HepG2 (cell line): ENCODE measurements around the gene ZNFX1. TPM values are rescaled to one million over a fixed set of nuclear protein-coding genes. Genes with fewer than 3 reads are reported as not detected.

Source experiments
- KLF15 ChIP-seq: sonication (generic); formaldehyde crosslinking; IDR thresholded peaks from 2 replicates; pipeline ENCODE4 v1.8.1; 2023; ENCODE audit warnings: borderline replicate concordance, mild to moderate bottlenecking, inconsistent platforms, missing genetic modification reagents, mixed read lengths
- SETDB1 ChIP-seq: sonication (generic); formaldehyde crosslinking; IDR thresholded peaks from 2 replicates; pipeline ENCODE4 v1.5.1; 2020; ENCODE audit warnings: missing genetic modification reagents, mild to moderate bottlenecking, borderline replicate concordance
- WIZ ChIP-seq: sonication (generic); formaldehyde crosslinking; IDR thresholded peaks from 2 replicates; pipeline ENCODE4 v1.5.1; 2020; ENCODE audit warnings: mild to moderate bottlenecking, missing genetic modification reagents
- ZFYVE20 ChIP-seq: sonication (generic); formaldehyde crosslinking; IDR thresholded peaks from 2 replicates; pipeline ENCODE4 v1.8.0; 2023; ENCODE audit warnings: low read depth, mild to moderate bottlenecking, moderate library complexity, missing genetic modification reagents, borderline replicate concordance
- ZNF101 ChIP-seq: sonication (generic); formaldehyde crosslinking; IDR thresholded peaks from 2 replicates; pipeline ENCODE4 v1.4.0; 2020; ENCODE audit warnings: mild to moderate bottlenecking, low read depth, missing genetic modification reagents, borderline replicate concordance
- ZNF12 ChIP-seq: sonication (generic); formaldehyde crosslinking; IDR thresholded peaks from 2 replicates; pipeline ENCODE4 v1.5.0; 2020; ENCODE audit warnings: missing genetic modification reagents
- ZNF281 ChIP-seq: sonication (generic); formaldehyde crosslinking; IDR thresholded peaks from 2 replicates; pipeline ENCODE4 v1.4.0; 2020; ENCODE audit warnings: missing genetic modification reagents, borderline replicate concordance
- ZNF430 ChIP-seq: sonication (generic); formaldehyde crosslinking; IDR thresholded peaks from 2 replicates; pipeline ENCODE4 v1.9.0; 2021; ENCODE audit warnings: mild to moderate bottlenecking, missing genetic modification reagents
- ZNF644 ChIP-seq: IDR thresholded peaks from 2 replicates; pipeline ENCODE4 v1.6.1; 2016; ENCODE audit warnings: low read depth
- polyA plus RNA-seq, 8 experiments: library from polyadenylated mRNA; depleted of rRNA in 3 of 8; stranded (reverse) in 7 of 8; unstranded in 1 of 8; fragments of >200 nt; fragmentation: Illumina TruSeq in 4 of 8; extraction: Trizol in 4 of 8; gene quantifications; 2 replicates each; pipeline versions ENCODE4 v1.2.1 to v1.2.3, GENCODE V29; 2011 to 2016; ENCODE audit warnings: low read depth in 4 of 8, missing spikeins in 1 of 8, mixed read lengths in 1 of 8; ENCODE audit not compliant: insufficient read depth in 1 of 8
- total RNA-seq, 5 experiments: library from RNA; depleted of rRNA; stranded (reverse); fragments of >200 nt; fragmentation: Illumina TruSeq; extraction: Trizol; gene quantifications; 2 replicates each; pipeline ENCODE4 v1.2.3, GENCODE V29; 2016; ENCODE audit warnings: low read depth in 1 of 5
- TF ChIP-seq, protein P1 (sequence below): IDR thresholded peaks from 2 replicates; pipeline ENCODE4 v1.6.1; 2016; ENCODE audit warnings: low read depth, missing genetic modification reagents, missing compliant biosample characterization
- TF ChIP-seq, protein P2 (sequence below): sonication (generic); formaldehyde crosslinking; IDR thresholded peaks from 2 replicates; pipeline ENCODE4 v1.4.0; 2020; ENCODE audit warnings: missing genetic modification reagents

Gene ZNFX1
- total and polyA plus RNA-seq, 2 of the 13 experiments (the other 11 are each of a cell fraction or from before 2014, with no cell fraction given) = 2.9 to 11.1 TPM

DNA sequence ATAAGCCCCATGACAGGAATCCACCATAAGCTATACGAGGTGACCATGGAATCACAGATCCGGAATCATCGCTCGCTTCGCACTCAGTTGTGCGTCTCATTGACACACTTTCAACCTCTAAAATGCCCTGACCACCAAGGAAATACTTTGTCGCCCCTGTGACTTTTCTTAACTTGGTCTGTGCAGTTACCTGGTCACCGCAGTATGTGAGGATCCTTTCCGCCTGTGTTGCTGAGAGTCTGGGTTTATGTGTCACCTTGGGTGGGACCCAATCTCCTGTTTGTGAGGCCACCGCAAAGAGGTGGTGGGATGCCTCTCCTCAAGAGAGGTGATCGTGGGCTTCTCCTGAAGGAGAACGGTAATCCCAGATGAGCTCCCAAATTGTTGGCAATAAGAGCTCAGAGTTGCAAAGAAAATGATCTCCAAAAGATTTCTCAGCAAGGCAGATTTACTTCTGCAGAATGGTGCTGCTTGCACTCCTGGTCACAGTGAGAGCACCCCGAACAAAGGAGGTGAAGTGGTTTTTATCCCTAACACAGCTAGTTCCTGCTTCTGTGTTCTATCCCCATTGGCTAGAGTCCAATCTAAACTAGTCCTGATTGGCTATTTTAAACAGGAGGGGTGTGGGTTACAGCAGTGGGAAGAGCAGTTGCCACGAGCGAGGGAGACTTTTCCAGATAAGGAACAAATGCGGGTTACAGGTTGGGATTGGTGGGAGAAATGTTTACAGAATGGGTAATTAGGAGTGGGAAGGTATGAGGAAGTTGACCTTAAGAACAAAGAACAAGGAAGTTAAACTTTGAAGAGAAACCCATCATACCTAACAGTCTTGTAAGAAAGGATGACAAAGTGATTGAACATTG, 9.1 kb upstream of the ZNFX1 start (continued):
- TF ChIP-seq ZNF644 (CRISPR knock-in tag) = no peak
- no peak for TF ChIP-seq ZFYVE20 (CRISPR knock-in tag)
- no peak for TF ChIP-seq WIZ (CRISPR knock-in tag)
- TF ChIP-seq KLF15 = no peak
- TF ChIP-seq SETDB1 (CRISPR knock-in tag) = no peak
- no peak for TF ChIP-seq ZNF101
- TF ChIP-seq, protein P1, sequence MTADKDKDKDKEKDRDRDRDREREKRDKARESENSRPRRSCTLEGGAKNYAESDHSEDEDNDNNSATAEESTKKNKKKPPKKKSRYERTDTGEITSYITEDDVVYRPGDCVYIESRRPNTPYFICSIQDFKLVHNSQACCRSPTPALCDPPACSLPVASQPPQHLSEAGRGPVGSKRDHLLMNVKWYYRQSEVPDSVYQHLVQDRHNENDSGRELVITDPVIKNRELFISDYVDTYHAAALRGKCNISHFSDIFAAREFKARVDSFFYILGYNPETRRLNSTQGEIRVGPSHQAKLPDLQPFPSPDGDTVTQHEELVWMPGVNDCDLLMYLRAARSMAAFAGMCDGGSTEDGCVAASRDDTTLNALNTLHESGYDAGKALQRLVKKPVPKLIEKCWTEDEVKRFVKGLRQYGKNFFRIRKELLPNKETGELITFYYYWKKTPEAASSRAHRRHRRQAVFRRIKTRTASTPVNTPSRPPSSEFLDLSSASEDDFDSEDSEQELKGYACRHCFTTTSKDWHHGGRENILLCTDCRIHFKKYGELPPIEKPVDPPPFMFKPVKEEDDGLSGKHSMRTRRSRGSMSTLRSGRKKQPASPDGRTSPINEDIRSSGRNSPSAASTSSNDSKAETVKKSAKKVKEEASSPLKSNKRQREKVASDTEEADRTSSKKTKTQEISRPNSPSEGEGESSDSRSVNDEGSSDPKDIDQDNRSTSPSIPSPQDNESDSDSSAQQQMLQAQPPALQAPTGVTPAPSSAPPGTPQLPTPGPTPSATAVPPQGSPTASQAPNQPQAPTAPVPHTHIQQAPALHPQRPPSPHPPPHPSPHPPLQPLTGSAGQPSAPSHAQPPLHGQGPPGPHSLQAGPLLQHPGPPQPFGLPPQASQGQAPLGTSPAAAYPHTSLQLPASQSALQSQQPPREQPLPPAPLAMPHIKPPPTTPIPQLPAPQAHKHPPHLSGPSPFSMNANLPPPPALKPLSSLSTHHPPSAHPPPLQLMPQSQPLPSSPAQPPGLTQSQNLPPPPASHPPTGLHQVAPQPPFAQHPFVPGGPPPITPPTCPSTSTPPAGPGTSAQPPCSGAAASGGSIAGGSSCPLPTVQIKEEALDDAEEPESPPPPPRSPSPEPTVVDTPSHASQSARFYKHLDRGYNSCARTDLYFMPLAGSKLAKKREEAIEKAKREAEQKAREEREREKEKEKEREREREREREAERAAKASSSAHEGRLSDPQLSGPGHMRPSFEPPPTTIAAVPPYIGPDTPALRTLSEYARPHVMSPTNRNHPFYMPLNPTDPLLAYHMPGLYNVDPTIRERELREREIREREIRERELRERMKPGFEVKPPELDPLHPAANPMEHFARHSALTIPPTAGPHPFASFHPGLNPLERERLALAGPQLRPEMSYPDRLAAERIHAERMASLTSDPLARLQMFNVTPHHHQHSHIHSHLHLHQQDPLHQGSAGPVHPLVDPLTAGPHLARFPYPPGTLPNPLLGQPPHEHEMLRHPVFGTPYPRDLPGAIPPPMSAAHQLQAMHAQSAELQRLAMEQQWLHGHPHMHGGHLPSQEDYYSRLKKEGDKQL = no peak
- TF ChIP-seq, protein P2, sequence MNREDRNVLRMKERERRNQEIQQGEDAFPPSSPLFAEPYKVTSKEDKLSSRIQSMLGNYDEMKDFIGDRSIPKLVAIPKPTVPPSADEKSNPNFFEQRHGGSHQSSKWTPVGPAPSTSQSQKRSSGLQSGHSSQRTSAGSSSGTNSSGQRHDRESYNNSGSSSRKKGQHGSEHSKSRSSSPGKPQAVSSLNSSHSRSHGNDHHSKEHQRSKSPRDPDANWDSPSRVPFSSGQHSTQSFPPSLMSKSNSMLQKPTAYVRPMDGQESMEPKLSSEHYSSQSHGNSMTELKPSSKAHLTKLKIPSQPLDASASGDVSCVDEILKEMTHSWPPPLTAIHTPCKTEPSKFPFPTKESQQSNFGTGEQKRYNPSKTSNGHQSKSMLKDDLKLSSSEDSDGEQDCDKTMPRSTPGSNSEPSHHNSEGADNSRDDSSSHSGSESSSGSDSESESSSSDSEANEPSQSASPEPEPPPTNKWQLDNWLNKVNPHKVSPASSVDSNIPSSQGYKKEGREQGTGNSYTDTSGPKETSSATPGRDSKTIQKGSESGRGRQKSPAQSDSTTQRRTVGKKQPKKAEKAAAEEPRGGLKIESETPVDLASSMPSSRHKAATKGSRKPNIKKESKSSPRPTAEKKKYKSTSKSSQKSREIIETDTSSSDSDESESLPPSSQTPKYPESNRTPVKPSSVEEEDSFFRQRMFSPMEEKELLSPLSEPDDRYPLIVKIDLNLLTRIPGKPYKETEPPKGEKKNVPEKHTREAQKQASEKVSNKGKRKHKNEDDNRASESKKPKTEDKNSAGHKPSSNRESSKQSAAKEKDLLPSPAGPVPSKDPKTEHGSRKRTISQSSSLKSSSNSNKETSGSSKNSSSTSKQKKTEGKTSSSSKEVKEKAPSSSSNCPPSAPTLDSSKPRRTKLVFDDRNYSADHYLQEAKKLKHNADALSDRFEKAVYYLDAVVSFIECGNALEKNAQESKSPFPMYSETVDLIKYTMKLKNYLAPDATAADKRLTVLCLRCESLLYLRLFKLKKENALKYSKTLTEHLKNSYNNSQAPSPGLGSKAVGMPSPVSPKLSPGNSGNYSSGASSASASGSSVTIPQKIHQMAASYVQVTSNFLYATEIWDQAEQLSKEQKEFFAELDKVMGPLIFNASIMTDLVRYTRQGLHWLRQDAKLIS (CRISPR knock-in tag) = no peak
- no peak for TF ChIP-seq ZNF281
- no peak for TF ChIP-seq ZNF430
- 0 out of 2 replicates have a peak, but pooled peaks have one; percentile 43 for TF ChIP-seq ZNF12 (CRISPR knock-in tag)
